Coronary artery (tissue), 2 donors: Measurements from ENCODE around the gene TEX2.

Experiments
- DNase-seq: peaks from one replicate; pipeline ENCODE4 v3.0.0-alpha.2; 2017; ENCODE audit warnings: low spot score
- H3K27ac ChIP-seq, 2 donors: fragments of 200-600 bp; sonication (generic); one replicate each; pipeline ENCODE4 v1.5.1; 2016 to 2019
- H3K4me3 ChIP-seq: fragments of 200-600 bp; sonication (generic); 2 replicates; pipeline ENCODE4 v1.5.1; 2016; ENCODE audit warnings: mild to moderate bottlenecking, moderate library complexity
- TF ChIP-seq, protein P1 (sequence below): fragments of 200-600 bp; sonication (generic); IDR thresholded peaks from one replicate; pipeline ENCODE4 v1.5.1; 2019; ENCODE audit warnings: antibody characterized with exemption

The TEX2 gene

DNA sequence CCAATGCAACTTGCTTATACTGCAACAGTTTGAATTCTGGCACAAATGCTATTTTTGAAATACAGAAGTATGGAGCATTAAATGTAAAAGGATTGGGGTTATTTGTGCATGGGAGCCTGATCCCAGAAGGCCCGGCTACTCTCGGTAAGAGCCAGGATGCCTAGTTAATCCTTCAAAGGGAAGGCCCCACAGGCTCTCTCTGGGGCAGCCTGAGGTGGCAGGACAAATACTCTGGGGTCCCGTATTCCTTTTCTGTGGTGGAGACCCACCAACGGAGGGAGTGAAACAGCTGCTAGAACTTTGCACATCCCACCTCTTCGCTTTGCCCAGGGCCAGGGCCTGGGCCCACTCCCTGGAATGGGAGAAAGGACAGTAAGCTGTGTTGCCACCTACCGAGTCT is 163.5 kb downstream of the TEX2 start:
- no peak for DNase-seq
- Histone ChIP-seq H3K4me3 (no peak overlapping the region), H3K27ac (no peak overlapping the region)
- TF ChIP-seq, protein P1, sequence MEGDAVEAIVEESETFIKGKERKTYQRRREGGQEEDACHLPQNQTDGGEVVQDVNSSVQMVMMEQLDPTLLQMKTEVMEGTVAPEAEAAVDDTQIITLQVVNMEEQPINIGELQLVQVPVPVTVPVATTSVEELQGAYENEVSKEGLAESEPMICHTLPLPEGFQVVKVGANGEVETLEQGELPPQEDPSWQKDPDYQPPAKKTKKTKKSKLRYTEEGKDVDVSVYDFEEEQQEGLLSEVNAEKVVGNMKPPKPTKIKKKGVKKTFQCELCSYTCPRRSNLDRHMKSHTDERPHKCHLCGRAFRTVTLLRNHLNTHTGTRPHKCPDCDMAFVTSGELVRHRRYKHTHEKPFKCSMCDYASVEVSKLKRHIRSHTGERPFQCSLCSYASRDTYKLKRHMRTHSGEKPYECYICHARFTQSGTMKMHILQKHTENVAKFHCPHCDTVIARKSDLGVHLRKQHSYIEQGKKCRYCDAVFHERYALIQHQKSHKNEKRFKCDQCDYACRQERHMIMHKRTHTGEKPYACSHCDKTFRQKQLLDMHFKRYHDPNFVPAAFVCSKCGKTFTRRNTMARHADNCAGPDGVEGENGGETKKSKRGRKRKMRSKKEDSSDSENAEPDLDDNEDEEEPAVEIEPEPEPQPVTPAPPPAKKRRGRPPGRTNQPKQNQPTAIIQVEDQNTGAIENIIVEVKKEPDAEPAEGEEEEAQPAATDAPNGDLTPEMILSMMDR = no peak
